Natural killer cell (primary cell): ENCODE results near the gene ZNF277. TPM values are rescaled to one million over a fixed set of nuclear protein-coding genes. Genes with fewer than 3 reads are reported as not detected.

ENCODE experiments used
- ATAC-seq, 3 donors: fragments of 150-1000 bp in 2 of 3; fragments of 200-7000 bp in 1 of 3; cut with Tn5 transposase; 1 replicate in 1 of 3; 2 replicates in 2 of 3; pipeline ENCODE4 v1.10.0; 2021; ENCODE audit warnings: mild to moderate bottlenecking in 2 of 3, moderate library complexity in 2 of 3
- DNase-seq, 2 donors: peaks; one replicate each; pipeline versions ENCODE4 v3.0.0 to v3.0.0-alpha.2; 2013 to 2021; ENCODE audit warnings: mixed read lengths in 1 of 2
- H3K27ac ChIP-seq: one replicate; pipeline ENCODE4 v1.5.1; 2013; ENCODE audit warnings: mild to moderate bottlenecking, low read length
- H3K27me3 ChIP-seq: one replicate; pipeline ENCODE4 v1.6.1; 2013; ENCODE audit warnings: low read length; ENCODE audit not compliant: control insufficient read depth, insufficient read depth
- H3K36me3 ChIP-seq: one replicate; pipeline ENCODE4 v1.6.1; 2013; ENCODE audit warnings: low read length; ENCODE audit not compliant: control insufficient read depth, insufficient read depth
- H3K4me1 ChIP-seq: one replicate; pipeline ENCODE4 v1.6.1; 2013; ENCODE audit warnings: low read length; ENCODE audit not compliant: control insufficient read depth, insufficient read depth
- H3K4me3 ChIP-seq: one replicate; pipeline ENCODE4 v1.5.1; 2013; ENCODE audit warnings: low read length
- H3K9me3 ChIP-seq: one replicate; pipeline ENCODE4 v1.6.1; 2013; ENCODE audit warnings: low read length; ENCODE audit not compliant: control insufficient read depth, insufficient read depth
- H3K27ac Mint-ChIP-seq, 2 donors: one replicate each; pipeline ENCODE4 v1.8.0; 2022; ENCODE audit warnings: mild to moderate bottlenecking in 2 of 2, mixed read lengths in 2 of 2, moderate library complexity in 1 of 2
- H3K27me3 Mint-ChIP-seq, 2 donors: one replicate each; pipeline ENCODE4 v1.8.0; 2022; ENCODE audit warnings: low read depth in 2 of 2, mixed read lengths in 2 of 2
- H3K36me3 Mint-ChIP-seq: one replicate; pipeline ENCODE4 v1.8.0; 2022; ENCODE audit warnings: mixed read lengths
- H3K4me1 Mint-ChIP-seq, 2 donors: one replicate each; pipeline ENCODE4 v1.8.0; 2022; ENCODE audit warnings: mixed read lengths in 2 of 2
- H3K4me3 Mint-ChIP-seq: one replicate; pipeline ENCODE4 v1.8.0; 2022; ENCODE audit warnings: mild to moderate bottlenecking, moderate library complexity, mixed read lengths
- H3K9me3 Mint-ChIP-seq, 2 donors: one replicate each; pipeline ENCODE4 v1.8.0; 2022; ENCODE audit warnings: mixed read lengths in 2 of 2
- CTCF ChIP-seq: fragments of 200-600 bp; IDR thresholded peaks from one replicate; pipeline ENCODE4 v1.8.0; 2022; ENCODE audit warnings: antibody characterized with exemption
- WGBS: methylation state at CpG from one replicate; pipeline ENCODE4 v1.1.7; 2013; ENCODE audit warnings: missing lambda C conversion rate; ENCODE audit not compliant: insufficient coverage; 5-methylcytosine and 5-hydroxymethylcytosine counted together
- intact Hi-C: fragments of 100-400 bp; cut with micrococcal nuclease; formaldehyde crosslinking; loops from one replicate; pipeline ENCODE4 v1.14.2; 2022
- total RNA-seq, 4 donors: library from RNA; stranded (reverse); fragments of 120-200 nt in 1 of 4; gene quantifications; one replicate each; pipeline versions ENCODE4 v1.2.3 to v1.2.4, GENCODE V29; 2013 to 2022

Gene ZNF277
- total RNA-seq, 3 donors from 2014 or later (not counting 1 experiment from before 2014, with no cell fraction given), result 13.0 to 20.8 (median 16.7) TPM

DNA sequence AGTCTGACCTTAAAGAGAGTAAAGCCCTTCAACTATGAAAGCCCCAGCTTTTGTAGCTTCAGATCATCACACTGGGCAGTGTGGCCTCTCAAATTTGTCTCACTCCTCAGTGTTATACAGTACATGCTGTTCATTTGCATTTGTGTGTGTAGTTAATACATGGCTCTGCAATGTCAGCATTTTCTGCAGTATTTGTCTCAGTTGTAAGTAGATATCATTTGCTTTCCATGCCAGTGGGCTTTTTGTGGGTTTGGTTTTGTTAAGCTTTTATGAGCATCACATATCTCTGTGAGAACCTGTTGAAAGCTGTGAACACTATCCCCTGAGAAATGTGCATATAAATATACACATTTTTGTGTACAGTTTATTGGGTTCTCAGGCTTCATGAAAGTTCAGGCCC is 57.0 kb downstream of the ZNF277 start:
- H3K27me3 Mint-ChIP-seq, result no peaks in the 10 kb centered on the region
- Histone ChIP-seq H3K36me3 (no peaks in the 10 kb centered on the region), H3K9me3 (no peaks in the 10 kb centered on the region), H3K4me3 (no peak overlapping the region), H3K27ac (no peak overlapping the region), H3K27me3 (no peaks in the 10 kb centered on the region), H3K4me1 (peaks cover 4% of the 10 kb centered on the region)
- H3K9me3 Mint-ChIP-seq, result no peaks in the 10 kb centered on the region
- ATAC-seq (no peak), DNase-seq (no peak)
- H3K4me3 Mint-ChIP-seq, result no peak overlapping the region
- H3K4me1 Mint-ChIP-seq, result peaks cover 60 to 62% of the 10 kb centered on the region in 2 donors
- intact Hi-C loops, result no loop called here
- TF ChIP-seq CTCF, result no peak
- no peak overlapping the region for H3K27ac Mint-ChIP-seq
- H3K36me3 Mint-ChIP-seq, result no peaks in the 10 kb centered on the region

- TF ChIP-seq CTCF, result no peak
- WGBS, result 95% methylated on average over 3 of the region's 3 CpGs
- Mint-ChIP-seq H3K36me3 (no peaks in the 10 kb centered on the region), H3K4me3 (no peak overlapping the region), H3K9me3 (no peaks in the 10 kb centered on the region), H3K4me1 (peaks cover 47 to 50% of the 10 kb centered on the region in 2 donors), H3K27ac (no peak overlapping the region), H3K27me3 (no peaks in the 10 kb centered on the region)
- Histone ChIP-seq H3K4me1 (peaks cover 4% of the 10 kb centered on the region), H3K27me3 (no peaks in the 10 kb centered on the region), H3K36me3 (no peaks in the 10 kb centered on the region), H3K27ac (no peak overlapping the region), H3K9me3 (no peaks in the 10 kb centered on the region), H3K4me3 (no peak overlapping the region)
- DNase-seq, result no peak
- no peak for ATAC-seq
- intact Hi-C loops, result no loop called here
Observed at GRCh38 chr7:112266141-112266540, 59.6 kb downstream of the ZNF277 start.

DNA sequence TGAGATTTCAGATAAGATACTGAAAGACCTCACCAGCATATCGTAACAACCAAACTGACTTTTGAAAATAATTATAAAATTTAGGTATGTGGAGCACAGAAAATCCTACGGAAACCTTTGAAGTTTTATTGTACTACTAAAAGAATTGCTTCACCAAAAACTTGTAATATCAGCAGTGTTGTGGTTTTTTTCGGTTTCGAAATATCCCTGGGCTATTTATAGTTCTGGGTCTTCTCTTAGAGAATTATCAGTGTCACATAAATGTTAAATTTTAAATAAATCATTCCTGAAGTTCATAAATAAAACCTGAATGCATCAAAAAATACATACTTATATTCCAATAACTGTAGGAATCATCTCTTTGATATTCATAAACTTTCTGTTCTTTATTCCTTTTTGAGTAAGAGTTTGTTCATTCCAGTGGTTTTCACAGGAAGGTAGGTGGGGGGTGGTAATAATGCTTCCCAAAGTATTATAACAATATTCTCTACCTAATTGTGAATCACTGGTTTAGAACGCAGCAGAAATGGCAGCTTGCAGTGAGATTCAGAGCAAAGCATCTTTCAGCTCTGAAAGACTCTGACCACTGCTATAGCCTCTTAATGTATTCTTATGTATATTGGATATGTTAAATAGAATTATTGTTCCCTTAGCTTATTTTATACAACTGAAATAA is 60.2 kb downstream of the ZNF277 start:
- H3K27me3 Mint-ChIP-seq, result no peaks in the 10 kb centered on the region
- Histone ChIP-seq H3K27ac (no peak overlapping the region), H3K4me1 (peaks cover 4% of the 10 kb centered on the region), H3K4me3 (no peak overlapping the region), H3K9me3 (no peaks in the 10 kb centered on the region), H3K27me3 (no peaks in the 10 kb centered on the region), H3K36me3 (no peaks in the 10 kb centered on the region)
- no peaks in the 10 kb centered on the region for H3K36me3 Mint-ChIP-seq
- intact Hi-C loops, result no loop called here
- WGBS, result 50% methylated on average over 1 of the region's 5 CpGs
- no peak for TF ChIP-seq CTCF
- DNase-seq, result no peak
- no peak for ATAC-seq
- H3K9me3 Mint-ChIP-seq, result no peaks in the 10 kb centered on the region
- H3K4me1 Mint-ChIP-seq, result peaks cover 42 to 44% of the 10 kb centered on the region in 2 donors
- no peak overlapping the region for H3K27ac Mint-ChIP-seq
- peak overlapping the region; percentile 60 for H3K4me3 Mint-ChIP-seq
